PC-9 (cell line): ENCODE data around the gene OR14K1. TPM values are rescaled to one million over a fixed set of nuclear protein-coding genes. Genes with fewer than 3 reads are reported as not detected.
"Not testable (repeated sequence)": the region's sequence is repeated elsewhere in the genome, so short reads cannot be mapped to it uniquely, and the experiment has no call there.

Source experiments
- BruUV-seq: library from RNA; stranded (reverse); fragments of 400-500 nt; replicated peaks from 2 replicates; lab custom pipeline; 2021; lab: Mats Ljungman, UMichigan
- CTCF ChIA-PET: fragments of 300-600 bp; sonication (Branson Sonifier 250); formaldehyde crosslinking; loops from one replicate; lab custom pipeline; 2022; ENCODE audit warnings: antibody characterized with exemption; lab: Charles Lee
- POLR2A ChIA-PET: fragments of 300-600 bp; sonication (Branson Sonifier 250); formaldehyde crosslinking; loops from one replicate; lab custom pipeline; 2022; ENCODE audit warnings: antibody characterized with exemption; ENCODE audit not compliant: unreplicated experiment; lab: Charles Lee
- DNase-seq, 2 experiments: peaks; one replicate each; pipeline versions ENCODE4 v3.0.0 to v3.0.0-alpha.2; 2015 to 2022; ENCODE audit warnings: mixed read lengths in 1 of 2
- H2AFZ ChIP-seq: fragments of 200-600 bp; sonication (generic); 2 replicates; pipeline ENCODE4 v1.8.1; 2017; ENCODE audit warnings: antibody characterized with exemption
- H3F3A ChIP-seq: fragments of 200-600 bp; sonication (generic); 2 replicates; pipeline ENCODE4 v1.8.1; 2017; ENCODE audit warnings: antibody characterized with exemption, mild to moderate bottlenecking, low read depth; ENCODE audit not compliant: insufficient read depth
- H3K27ac ChIP-seq: fragments of 200-600 bp; sonication (generic); 2 replicates; pipeline ENCODE4 v1.6.1; 2016; ENCODE audit warnings: mixed run types
- H3K27me3 ChIP-seq: fragments of 200-600 bp; sonication (generic); 2 replicates; pipeline ENCODE4 v1.6.1; 2016; ENCODE audit warnings: low read depth, mixed run types; ENCODE audit not compliant: insufficient read depth
- H3K36me3 ChIP-seq: fragments of 200-600 bp; sonication (generic); 2 replicates; pipeline ENCODE4 v1.6.1; 2016; ENCODE audit warnings: low read depth, mixed run types
- H3K4me1 ChIP-seq: fragments of 200-600 bp; sonication (generic); replicated peaks from 2 replicates; pipeline ENCODE4 v1.6.1; 2016; ENCODE audit warnings: mixed run types; ENCODE audit not compliant: insufficient read depth
- H3K4me2 ChIP-seq: fragments of 200-600 bp; sonication (generic); 2 replicates; pipeline ENCODE4 v1.6.1; 2017; ENCODE audit warnings: mixed run types
- H3K4me3 ChIP-seq: fragments of 200-600 bp; sonication (generic); 2 replicates; pipeline ENCODE4 v1.6.1; 2016; ENCODE audit warnings: mixed run types
- H3K79me2 ChIP-seq: fragments of 200-600 bp; sonication (generic); 2 replicates; pipeline ENCODE4 v1.6.1; 2017; ENCODE audit warnings: low read depth, mixed run types
- H3K9me2 ChIP-seq: fragments of 200-600 bp; sonication (generic); 2 replicates; pipeline ENCODE4 v1.8.1; 2017; ENCODE audit warnings: mild to moderate bottlenecking; ENCODE audit not compliant: insufficient read depth
- H3K9me3 ChIP-seq: fragments of 200-600 bp; sonication (generic); 2 replicates; pipeline ENCODE4 v1.8.1; 2016; ENCODE audit warnings: low read depth; ENCODE audit not compliant: insufficient read depth
- H4K20me1 ChIP-seq: fragments of 200-600 bp; sonication (generic); 2 replicates; pipeline ENCODE4 v1.8.1; 2017; ENCODE audit not compliant: insufficient read depth
- CTCF ChIP-seq: fragments of 200-600 bp; sonication (generic); conservative IDR thresholded peaks from 2 replicates; pipeline ENCODE4 v1.6.1; 2017; ENCODE audit warnings: mixed run types, antibody characterized with exemption, mild to moderate bottlenecking, moderate library complexity
- EZH2 ChIP-seq: fragments of 200-600 bp; sonication (generic); IDR thresholded peaks from 2 replicates; pipeline ENCODE4 v1.8.0; 2017; ENCODE audit warnings: antibody characterized with exemption, low read depth
- intact Hi-C: fragments of 100-400 bp; cut with micrococcal nuclease; formaldehyde crosslinking; loops from one replicate; pipeline ENCODE4 v1.10.0; 2022; ENCODE audit not compliant: unreplicated experiment
- total RNA-seq: library from RNA; stranded (reverse); gene quantifications from 2 replicates; pipeline ENCODE4 v1.2.3, GENCODE V29; 2021

Gene OR14K1
- total RNA-seq, 1 experiment from 2014 or later = not detected

- H3K4me3 ChIP-seq = no peak within 1 kb of the TSS
- no peak for DNase-seq
- H3K4me1 ChIP-seq = no peaks in the 10 kb centered on the region
- no TSS peak for BruUV-seq
- intact Hi-C loops = no loop called here
- no peak within 1 kb of the TSS for H3K27ac ChIP-seq
- no peaks in the 10 kb centered on the region for H4K20me1 ChIP-seq
- no peaks in the 10 kb centered on the region for H3K27me3 ChIP-seq
- no peak for TF ChIP-seq EZH2
- TF ChIP-seq CTCF = no peak
- no peaks in the 10 kb centered on the region; the same call in 1 of the 2 replicates for H3K9me2 ChIP-seq
- no peaks in the 10 kb centered on the region for H3F3A ChIP-seq
- CTCF ChIA-PET = no interaction called here
- H3K9me3 ChIP-seq = no peaks in the 10 kb centered on the region
- H3K36me3 ChIP-seq = no peaks in the 10 kb centered on the region
- H3K4me2 ChIP-seq = no peak within 1 kb of the TSS
- H2AFZ ChIP-seq = no peak within 1 kb of the TSS
- POLR2A ChIA-PET = no interaction called here
- H3K79me2 ChIP-seq = no peaks in the 10 kb centered on the region
Observed at GRCh38 chr1:247748041-247748440, 9.6 kb downstream of the OR14K1 start, which contains the start of gene OR14A2. OR14A2 (minus strand) TSS chr1:247748141.

GRCh38 chr1:247749870-247750269, 11.5 kb downstream of the OR14K1 start:
- Histone ChIP-seq H2AFZ (no peak overlapping the region), H4K20me1 (no peaks in the 10 kb centered on the region), H3K27me3 (no peaks in the 10 kb centered on the region), H3K4me2 (no peak overlapping the region), H3K9me3 (no peaks in the 10 kb centered on the region), H3K4me1 (no peaks in the 10 kb centered on the region), H3K79me2 (no peaks in the 10 kb centered on the region), H3K27ac (no peak overlapping the region), H3K4me3 (no peak overlapping the region), H3K9me2 (no peaks in the 10 kb centered on the region; the same call in 1 of the 2 replicates), H3F3A (no peaks in the 10 kb centered on the region), H3K36me3 (no peaks in the 10 kb centered on the region)
- DNase-seq = no peak
- TF ChIP-seq CTCF (no peak), EZH2 (no peak)
- POLR2A ChIA-PET = no interaction called here
- CTCF ChIA-PET = no interaction called here
- no TSS peak for BruUV-seq
- intact Hi-C loops = no loop called here

DNA sequence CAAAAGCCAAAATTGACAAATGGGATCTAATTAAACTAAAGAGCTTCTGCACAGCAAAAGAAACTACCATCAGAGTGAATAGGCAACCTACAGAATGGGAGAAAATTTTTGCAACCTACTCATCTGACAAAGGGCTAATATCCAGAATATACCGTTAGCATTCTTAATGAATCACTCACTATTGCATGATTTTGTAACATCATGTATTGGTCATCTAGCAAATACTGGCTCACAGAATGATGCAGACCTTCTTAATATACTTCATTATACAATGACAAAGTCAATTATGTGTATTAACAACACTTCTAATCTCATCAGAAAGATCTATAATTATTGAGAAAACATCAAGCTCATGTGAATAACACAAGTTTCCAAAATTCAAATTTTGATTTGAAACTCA, 15.9 kb downstream of the OR14K1 start:
- H3K79me2 ChIP-seq, H3F3A ChIP-seq, H4K20me1 ChIP-seq, intact Hi-C loops, H2AFZ ChIP-seq, CTCF ChIA-PET, H3K4me1 ChIP-seq, H3K36me3 ChIP-seq, H3K9me2 ChIP-seq, H3K27me3 ChIP-seq, H3K9me3 ChIP-seq, H3K27ac ChIP-seq, POLR2A ChIA-PET, DNase-seq, BruUV-seq, H3K4me3 ChIP-seq, H3K4me2 ChIP-seq: not testable (repeated sequence)

DNA sequence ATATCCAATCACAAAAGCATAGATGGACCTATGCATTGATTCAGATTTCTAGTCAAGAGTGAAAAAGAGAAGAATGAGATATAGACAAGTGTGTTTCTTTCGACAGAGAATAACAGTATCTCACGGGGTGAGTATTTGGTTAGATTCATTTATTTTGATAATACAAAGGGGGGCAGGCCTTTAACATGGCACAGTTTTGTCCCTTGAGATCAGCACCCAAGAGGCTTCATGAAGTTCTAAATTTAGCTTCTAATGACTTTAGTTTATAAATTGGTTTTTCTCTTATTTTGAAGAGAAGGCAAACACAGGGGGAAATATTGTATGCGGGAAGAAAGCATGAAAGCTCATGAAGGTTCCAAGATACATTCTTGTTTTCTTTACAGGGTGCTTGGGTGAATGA, 22.0 kb downstream of the OR14K1 start, which contains the start of gene OR1C1:
Gene OR1C1 (minus strand): TSS at position 101 of the 400 bp plus-strand sequence. CDS start 2,150 bp downstream, outside the sequence.
- Histone ChIP-seq H3K4me3 (no peak within 1 kb of the TSS), H4K20me1 (no peaks in the 10 kb centered on the region), H3K79me2 (no peaks in the 10 kb centered on the region), H3K27ac (no peak within 1 kb of the TSS), H3K9me2 (no peaks in the 10 kb centered on the region), H3K9me3 (no peaks in the 10 kb centered on the region), H2AFZ (no peak within 1 kb of the TSS), H3K27me3 (no peaks in the 10 kb centered on the region), H3K36me3 (no peaks in the 10 kb centered on the region), H3F3A (no peaks in the 10 kb centered on the region), H3K4me2 (no peak within 1 kb of the TSS), H3K4me1 (no peaks in the 10 kb centered on the region)
- intact Hi-C loops = no loop called here
- DNase-seq = no peak
- POLR2A ChIA-PET = no interaction called here
- TF ChIP-seq EZH2 (no peak), CTCF (no peak)
- CTCF ChIA-PET = no interaction called here
- no TSS peak for BruUV-seq
